Renal cortex interstitium (tissue), 3 donors: Measurements from ENCODE around the gene SFXN1. TPM values are rescaled to one million over a fixed set of nuclear protein-coding genes. Genes with fewer than 3 reads are reported as not detected.

Experiments
- polyA plus RNA-seq, 3 donors: library from polyadenylated mRNA; unstranded; fragments of 120-200 nt; gene quantifications; one replicate each; pipeline ENCODE4 v1.2.1, GENCODE V29; 2013; ENCODE audit not compliant: insufficient read length in 3 of 3

The SFXN1 gene
- polyA plus RNA-seq, 3 donors, result 46.5 to 52.7 (median 47.0) TPM

Other genes with a start within 250 kb of the SFXN1 start
- gene DRD1, start 34.4 kb upstream of the SFXN1 start, polyA plus RNA-seq, result not detected
- 1 to 10 TPM; 2.6 to 3.2 (median 2.7) TPM for gene HRH2, start 179.5 kb downstream of the SFXN1 start, polyA plus RNA-seq